ENCODE data around the gene MECR.

MECR gene

GRCh38 chr1:29267321-29268070 is 36.8 kb upstream of the MECR start:
- no peak for DNase-seq

DNA sequence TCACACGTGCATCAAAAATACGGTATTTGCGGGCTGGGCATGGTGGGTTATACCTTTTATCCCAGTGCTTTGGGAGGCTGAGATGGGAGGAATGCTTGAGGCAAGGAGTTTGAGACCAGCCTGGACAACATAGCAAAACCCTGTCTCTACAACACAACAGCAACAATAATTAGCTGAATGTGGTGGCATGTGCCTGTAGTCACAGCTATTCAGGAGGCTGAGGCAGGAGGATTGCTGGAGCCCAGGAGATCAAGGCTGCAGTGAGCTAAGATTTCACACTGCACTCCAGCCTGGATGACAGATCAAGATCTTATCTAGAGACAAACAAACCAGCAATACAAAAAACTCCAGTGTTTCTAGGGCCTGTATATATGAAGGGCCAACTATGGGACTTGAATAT is 36.2 kb upstream of the MECR start:
- Histone ChIP-seq H2AFZ (ENCODE audit: low read length) (no peak overlapping the region), H3K36me3 (replicated peaks; ENCODE audit: insufficient read depth, low read length) (no peaks in the 10 kb centered on the region), H3K9me2 (replicated peaks; ENCODE audit: insufficient read depth, low read length) (no peaks in the 10 kb centered on the region), H3K9me3 (replicated peaks; ENCODE audit: insufficient read depth, low read length) (no peaks in the 10 kb centered on the region), H4K20me1 (ENCODE audit: insufficient read depth, low read length) (no peaks in the 10 kb centered on the region), H3K27ac (ENCODE audit: low read length) (no peak overlapping the region), H3K4me1 (ENCODE audit: low read length) (no peaks in the 10 kb centered on the region), H3K4me3 (ENCODE audit: low read length) (no peak overlapping the region), H3K4me2 (ENCODE audit: low read depth, low read length) (no peak overlapping the region), H3K79me2 (ENCODE audit: low read length) (no peaks in the 10 kb centered on the region), H3F3A (ENCODE audit: insufficient read depth, low read length) (no peaks in the 10 kb centered on the region), H3K27me3 (replicated peaks; ENCODE audit: insufficient read depth, low read length) (peaks cover 94% of the 10 kb centered on the region), H3K9ac (ENCODE audit: low read length) (no peak overlapping the region)
- DNase-seq: no peak
- TF ChIP-seq EZH2phosphoT487 (IDR thresholded peaks at IDR 0.05; ENCODE audit: low read length): no peak
- no peak for TF ChIP-seq CTCF (IDR thresholded peaks at IDR 0.05; ENCODE audit: low read length)
- TF ChIP-seq EZH2 (optimal IDR thresholded peaks at IDR 0.05; ENCODE audit: low read depth, low read length): no peak

More at GRCh38 chr1:29267321-29268070, 36.8 kb upstream of the MECR start:
- Histone ChIP-seq H3K27ac (ENCODE audit: low read length) (no peak overlapping the region), H3F3A (ENCODE audit: insufficient read depth, low read length) (no peaks in the 10 kb centered on the region), H4K20me1 (ENCODE audit: insufficient read depth, low read length) (no peaks in the 10 kb centered on the region), H3K4me1 (ENCODE audit: low read length) (no peaks in the 10 kb centered on the region), H3K27me3 (replicated peaks; ENCODE audit: insufficient read depth, low read length) (peaks cover 94% of the 10 kb centered on the region), H3K9me3 (replicated peaks; ENCODE audit: insufficient read depth, low read length) (no peaks in the 10 kb centered on the region), H3K79me2 (ENCODE audit: low read length) (no peaks in the 10 kb centered on the region), H3K36me3 (replicated peaks; ENCODE audit: insufficient read depth, low read length) (no peaks in the 10 kb centered on the region), H3K4me2 (ENCODE audit: low read depth, low read length) (no peak overlapping the region), H2AFZ (ENCODE audit: low read length) (no peak overlapping the region), H3K4me3 (ENCODE audit: low read length) (no peak overlapping the region), H3K9ac (ENCODE audit: low read length) (no peak overlapping the region), H3K9me2 (replicated peaks; ENCODE audit: insufficient read depth, low read length) (no peaks in the 10 kb centered on the region)
- TF ChIP-seq CTCF (IDR thresholded peaks at IDR 0.05; ENCODE audit: low read length) (no peak), EZH2 (optimal IDR thresholded peaks at IDR 0.05; ENCODE audit: low read depth, low read length) (no peak), EZH2phosphoT487 (IDR thresholded peaks at IDR 0.05; ENCODE audit: low read length) (no peak)

DNA sequence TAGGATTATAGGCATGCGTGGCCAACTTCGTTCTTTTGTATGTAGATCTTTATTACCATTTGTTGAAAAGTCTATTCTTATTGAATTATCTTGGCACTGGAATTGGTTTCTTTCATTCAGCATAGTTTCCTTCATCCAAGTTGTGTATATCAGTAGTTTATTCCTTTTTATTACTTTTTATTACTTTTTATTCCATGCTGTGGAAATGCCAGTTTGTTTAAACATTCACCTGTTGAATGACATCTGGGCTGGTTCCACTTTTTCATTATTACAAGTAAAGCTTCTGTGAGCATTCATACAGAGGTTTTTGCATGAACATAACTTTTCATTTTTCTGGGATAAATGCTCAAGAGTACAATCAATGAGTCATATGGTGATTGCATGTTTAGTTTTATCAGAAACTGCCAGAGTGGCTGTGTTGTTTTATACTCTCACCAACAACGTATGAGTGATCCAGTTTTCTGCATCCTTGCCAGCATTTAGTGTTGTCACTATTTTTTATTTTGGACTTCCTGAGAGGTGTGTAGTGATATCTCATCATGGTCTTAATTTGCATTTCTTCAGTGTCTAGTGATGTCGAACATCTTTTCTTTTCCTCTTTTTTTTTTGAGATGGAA is 34.1 kb upstream of the MECR start:
- no peaks in the 10 kb centered on the region for H3K9me2 ChIP-seq (replicated peaks; ENCODE audit: insufficient read depth, low read length)
- no peak overlapping the region for H3K4me2 ChIP-seq (ENCODE audit: low read depth, low read length)
- H3K27ac ChIP-seq (ENCODE audit: low read length): no peak overlapping the region
- H3K79me2 ChIP-seq (ENCODE audit: low read length): no peaks in the 10 kb centered on the region
- H3K27me3 ChIP-seq (replicated peaks; ENCODE audit: insufficient read depth, low read length): peaks cover 94% of the 10 kb centered on the region
- no peak for TF ChIP-seq CTCF (IDR thresholded peaks at IDR 0.05; ENCODE audit: low read length)
- no peak for TF ChIP-seq EZH2phosphoT487 (IDR thresholded peaks at IDR 0.05; ENCODE audit: low read length)
- no peak for TF ChIP-seq EZH2 (optimal IDR thresholded peaks at IDR 0.05; ENCODE audit: low read depth, low read length)
- H3K9ac ChIP-seq (ENCODE audit: low read length): no peak overlapping the region
- H3F3A ChIP-seq (ENCODE audit: insufficient read depth, low read length): no peaks in the 10 kb centered on the region
- H3K9me3 ChIP-seq (replicated peaks; ENCODE audit: insufficient read depth, low read length): no peaks in the 10 kb centered on the region
- no peaks in the 10 kb centered on the region for H3K4me1 ChIP-seq (ENCODE audit: low read length)
- no peak overlapping the region for H3K4me3 ChIP-seq (ENCODE audit: low read length)
- no peak overlapping the region for H2AFZ ChIP-seq (ENCODE audit: low read length)
- DNase-seq: no peak
- H4K20me1 ChIP-seq (ENCODE audit: insufficient read depth, low read length): no peaks in the 10 kb centered on the region
- H3K36me3 ChIP-seq (replicated peaks; ENCODE audit: insufficient read depth, low read length): no peaks in the 10 kb centered on the region
